ENCODE measurements around the gene ZGPAT. TPM values are rescaled to one million over a fixed set of nuclear protein-coding genes. Genes with fewer than 3 reads are reported as not detected.

The ZGPAT gene
- total RNA-seq, 2 donors from 2014 or later = 28.8 to 29.5 TPM

DNA sequence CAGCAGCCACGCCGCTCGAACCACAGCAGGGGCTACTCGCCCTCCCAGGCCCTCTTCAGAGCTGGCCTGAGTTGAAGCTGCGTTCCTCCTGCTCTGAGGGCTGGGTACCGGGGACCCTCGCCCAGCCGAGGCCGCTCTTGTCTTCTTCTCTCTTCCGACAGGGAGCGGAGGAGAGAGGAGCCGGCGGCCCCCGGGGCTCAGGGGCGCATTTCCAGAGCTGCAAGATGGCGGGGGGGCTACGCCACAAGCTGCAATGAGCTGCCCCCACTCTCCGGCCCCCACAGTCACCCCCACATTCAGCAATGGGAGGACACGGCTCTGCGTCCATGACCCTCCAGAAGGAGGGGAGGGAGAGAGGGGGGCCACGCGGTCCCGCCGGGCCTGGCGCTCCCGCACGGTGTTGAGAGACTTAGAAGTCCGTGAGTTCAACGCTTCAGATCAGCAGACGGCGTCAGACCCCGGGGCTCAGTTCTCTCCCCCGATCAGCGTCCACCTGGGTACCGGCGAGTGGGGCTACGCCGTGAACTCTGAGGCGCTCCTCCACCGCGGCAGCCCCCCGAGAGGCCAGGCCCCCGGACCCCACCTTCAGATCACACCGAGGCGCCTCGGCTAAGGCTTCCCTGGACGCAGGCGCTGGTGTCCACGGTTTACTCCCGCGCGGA is 63.3 kb downstream of the ZGPAT start:
- no peaks in the 10 kb centered on the region for H3K9me3 ChIP-seq (ENCODE audit: control insufficient read depth, low read length)
- no peak overlapping the region for H3K4me3 ChIP-seq (ENCODE audit: low read length)
- no peak for DNase-seq
- TF ChIP-seq, protein P1, sequence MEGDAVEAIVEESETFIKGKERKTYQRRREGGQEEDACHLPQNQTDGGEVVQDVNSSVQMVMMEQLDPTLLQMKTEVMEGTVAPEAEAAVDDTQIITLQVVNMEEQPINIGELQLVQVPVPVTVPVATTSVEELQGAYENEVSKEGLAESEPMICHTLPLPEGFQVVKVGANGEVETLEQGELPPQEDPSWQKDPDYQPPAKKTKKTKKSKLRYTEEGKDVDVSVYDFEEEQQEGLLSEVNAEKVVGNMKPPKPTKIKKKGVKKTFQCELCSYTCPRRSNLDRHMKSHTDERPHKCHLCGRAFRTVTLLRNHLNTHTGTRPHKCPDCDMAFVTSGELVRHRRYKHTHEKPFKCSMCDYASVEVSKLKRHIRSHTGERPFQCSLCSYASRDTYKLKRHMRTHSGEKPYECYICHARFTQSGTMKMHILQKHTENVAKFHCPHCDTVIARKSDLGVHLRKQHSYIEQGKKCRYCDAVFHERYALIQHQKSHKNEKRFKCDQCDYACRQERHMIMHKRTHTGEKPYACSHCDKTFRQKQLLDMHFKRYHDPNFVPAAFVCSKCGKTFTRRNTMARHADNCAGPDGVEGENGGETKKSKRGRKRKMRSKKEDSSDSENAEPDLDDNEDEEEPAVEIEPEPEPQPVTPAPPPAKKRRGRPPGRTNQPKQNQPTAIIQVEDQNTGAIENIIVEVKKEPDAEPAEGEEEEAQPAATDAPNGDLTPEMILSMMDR (conservative IDR thresholded peaks at IDR 0.05) = no peak
- Mint-ChIP-seq H3K36me3 (ENCODE audit: low read depth) (peaks cover 28% of the 10 kb centered on the region), H3K4me1 (peaks cover 8% of the 10 kb centered on the region), H3K27ac (no peak overlapping the region), H3K9me3 (no peaks in the 10 kb centered on the region), H3K27me3 (ENCODE audit: insufficient read depth) (no peaks in the 10 kb centered on the region), H3K4me3 (no peak overlapping the region)
- H3K4me1 ChIP-seq (ENCODE audit: control insufficient read depth, insufficient read depth, low read length) = no peaks in the 10 kb centered on the region
- WGBS, 2 experiments (ENCODE audit: insufficient coverage in 1 of 2, insufficient read length in 1 of 2) = 92 to 98% methylated on average over 32 to 50 of the region's 52 CpGs
- no peaks in the 10 kb centered on the region for H3K27me3 ChIP-seq (ENCODE audit: control insufficient read depth, insufficient read depth, low read length, poor library complexity, severe bottlenecking)
- peaks cover 8% of the 10 kb centered on the region for H3K36me3 ChIP-seq (ENCODE audit: control insufficient read depth, insufficient read depth, low read length)
- no peak overlapping the region for H3K9ac ChIP-seq (ENCODE audit: extremely low read depth, low read length, poor library complexity, severe bottlenecking)
- no peak overlapping the region for H3K27ac ChIP-seq (ENCODE audit: low read depth, low read length)

DNA sequence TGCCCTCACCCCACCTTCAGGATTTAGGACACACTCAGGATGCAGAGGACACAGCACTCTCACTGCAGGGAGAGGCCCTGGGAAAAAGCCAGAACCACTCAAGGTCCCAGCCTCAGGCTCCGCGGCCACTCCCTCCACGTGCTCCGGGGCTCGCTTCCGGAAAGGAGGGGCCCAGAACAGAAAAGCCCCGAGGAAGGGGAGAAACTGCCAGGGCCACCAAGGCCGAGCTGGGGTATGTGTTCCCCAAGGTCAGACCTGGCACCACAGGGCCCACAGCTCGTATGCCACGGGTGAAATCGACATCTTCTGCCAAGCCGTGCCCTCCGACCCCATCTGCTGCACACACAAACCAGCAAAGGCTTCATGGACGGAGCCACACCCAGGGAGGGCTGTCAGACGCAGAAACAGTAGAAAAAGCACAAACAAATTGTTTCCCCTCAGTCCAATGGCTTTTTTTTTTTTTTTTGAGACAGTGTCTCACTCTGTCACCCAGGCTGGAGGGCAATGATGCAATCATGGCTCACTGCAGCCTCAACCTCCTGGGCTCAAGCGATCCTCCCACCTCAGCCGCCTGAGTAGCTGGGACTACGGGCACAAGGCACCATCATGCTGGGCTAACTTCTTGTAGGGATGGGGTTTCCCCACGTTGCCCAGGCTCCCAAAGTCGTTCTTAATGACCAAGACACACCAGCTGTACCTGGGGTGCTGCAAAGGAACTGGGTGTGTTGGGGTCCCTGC is 65.1 kb downstream of the ZGPAT start:
- no peaks in the 10 kb centered on the region for H3K9me3 Mint-ChIP-seq
- no peak for DNase-seq
- no peak overlapping the region for H3K27ac ChIP-seq (ENCODE audit: low read depth, low read length)
- H3K9ac ChIP-seq (ENCODE audit: extremely low read depth, low read length, poor library complexity, severe bottlenecking) = no peak overlapping the region
- peaks cover 8% of the 10 kb centered on the region for H3K36me3 ChIP-seq (ENCODE audit: control insufficient read depth, insufficient read depth, low read length)
- no peaks in the 10 kb centered on the region for H3K4me1 ChIP-seq (ENCODE audit: control insufficient read depth, insufficient read depth, low read length)
- H3K36me3 Mint-ChIP-seq (ENCODE audit: low read depth) = peaks cover 28% of the 10 kb centered on the region
- TF ChIP-seq, protein P1 (conservative IDR thresholded peaks at IDR 0.05) = no peak
- H3K27me3 Mint-ChIP-seq (ENCODE audit: insufficient read depth) = no peaks in the 10 kb centered on the region
- H3K9me3 ChIP-seq (ENCODE audit: control insufficient read depth, low read length) = no peaks in the 10 kb centered on the region
- 90 to 92% methylated on average over 17 to 20 of the region's 20 CpGs for WGBS, 2 experiments (ENCODE audit: insufficient coverage in 1 of 2, insufficient read length in 1 of 2)
- no peak overlapping the region for H3K27ac Mint-ChIP-seq
- peaks cover 8% of the 10 kb centered on the region for H3K4me1 Mint-ChIP-seq
- H3K4me3 Mint-ChIP-seq = no peak overlapping the region
- H3K4me3 ChIP-seq (ENCODE audit: low read length) = no peak overlapping the region
- no peaks in the 10 kb centered on the region for H3K27me3 ChIP-seq (ENCODE audit: control insufficient read depth, insufficient read depth, low read length, poor library complexity, severe bottlenecking)

DNA sequence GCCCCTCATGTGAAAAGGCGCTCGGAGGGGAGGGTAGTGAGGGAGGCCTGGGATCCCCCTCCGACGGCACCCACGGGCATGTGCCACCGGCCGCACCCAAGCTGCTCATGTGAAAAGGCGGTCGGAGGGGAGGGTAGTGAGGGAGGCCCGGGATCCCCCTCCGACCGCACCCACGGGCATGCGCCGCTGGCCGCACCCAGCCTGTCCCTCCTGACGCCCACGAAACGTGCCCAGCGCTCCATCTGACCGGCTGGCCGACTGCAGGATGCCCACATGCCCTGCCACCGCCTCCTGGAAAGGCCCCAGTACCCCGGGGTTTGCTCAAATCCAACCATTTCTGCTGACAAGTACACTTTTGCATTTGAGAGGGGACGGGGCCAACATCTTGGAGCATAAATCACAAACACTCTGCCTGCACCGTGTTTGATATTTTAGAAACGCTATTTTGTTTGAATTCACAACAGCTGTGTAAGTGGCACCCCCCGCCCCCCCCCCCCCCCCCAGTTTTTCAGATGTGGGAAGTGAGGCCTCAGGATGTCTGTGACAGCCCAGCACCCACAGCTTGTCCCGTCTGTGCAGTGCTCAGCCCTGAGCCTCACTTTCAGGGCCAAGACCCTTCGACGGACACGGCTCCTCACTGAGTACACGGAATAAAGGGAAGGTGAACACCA is 65.9 kb downstream of the ZGPAT start:
- Histone ChIP-seq H3K9ac (ENCODE audit: extremely low read depth, low read length, poor library complexity, severe bottlenecking) (no peak overlapping the region), H3K27me3 (ENCODE audit: control insufficient read depth, insufficient read depth, low read length, poor library complexity, severe bottlenecking) (no peaks in the 10 kb centered on the region), H3K9me3 (ENCODE audit: control insufficient read depth, low read length) (no peaks in the 10 kb centered on the region), H3K36me3 (ENCODE audit: control insufficient read depth, insufficient read depth, low read length) (peaks cover 5% of the 10 kb centered on the region), H3K27ac (ENCODE audit: low read depth, low read length) (no peak overlapping the region), H3K4me1 (ENCODE audit: control insufficient read depth, insufficient read depth, low read length) (no peaks in the 10 kb centered on the region), H3K4me3 (ENCODE audit: low read length) (no peak overlapping the region)
- Mint-ChIP-seq H3K36me3 (ENCODE audit: low read depth) (peaks cover 30% of the 10 kb centered on the region), H3K9me3 (no peaks in the 10 kb centered on the region), H3K4me3 (no peak overlapping the region), H3K27me3 (ENCODE audit: insufficient read depth) (no peaks in the 10 kb centered on the region), H3K4me1 (peaks cover 11% of the 10 kb centered on the region), H3K27ac (no peak overlapping the region)
- 90 to 94% methylated on average over 25 to 32 of the region's 33 CpGs for WGBS, 2 experiments (ENCODE audit: insufficient coverage in 1 of 2, insufficient read length in 1 of 2)
- TF ChIP-seq, protein P1 (conservative IDR thresholded peaks at IDR 0.05) = no peak
- DNase-seq = no peak
